Lung (tissue), 12 donors: ENCODE results near the gene DYNC1I2. TPM values are rescaled to one million over a fixed set of nuclear protein-coding genes. Genes with fewer than 3 reads are reported as not detected.

Source experiments
- ATAC-seq: fragments of 200-7000 bp; cut with Tn5 transposase; one replicate; pipeline ENCODE4 v1.9.1; 2020; ENCODE audit warnings: moderate number of reproducible peaks; ENCODE audit not compliant: insufficient read depth, low FRiP score
- DNase-seq, 3 donors: peaks; one replicate each; pipeline ENCODE4 v3.0.0-alpha.2; 2013 to 2017
- H3K27ac ChIP-seq, 2 donors: one replicate each; pipeline ENCODE4 v1.5.1; 2013; ENCODE audit warnings: mild to moderate bottlenecking in 2 of 2, moderate library complexity in 2 of 2, control low read depth in 1 of 2, inconsistent platforms in 1 of 2, low read depth in 1 of 2, low read length in 1 of 2
- H3K27me3 ChIP-seq, 3 donors: one replicate each; pipeline ENCODE4 v1.5.1; 2013; ENCODE audit warnings: low read length in 2 of 3; ENCODE audit not compliant: control insufficient read depth in 3 of 3, insufficient read depth in 3 of 3
- H3K36me3 ChIP-seq, 4 donors: one replicate each; pipeline ENCODE4 v1.5.1; 2013; ENCODE audit warnings: low read length in 4 of 4, mild to moderate bottlenecking in 1 of 4, moderate library complexity in 1 of 4; ENCODE audit not compliant: control insufficient read depth in 4 of 4, insufficient read depth in 4 of 4
- H3K4me1 ChIP-seq, 5 donors: one replicate each; pipeline ENCODE4 v1.5.1; 2013; ENCODE audit warnings: low read length in 5 of 5, mild to moderate bottlenecking in 2 of 5, moderate library complexity in 1 of 5; ENCODE audit not compliant: control insufficient read depth in 5 of 5, insufficient read depth in 5 of 5
- H3K4me3 ChIP-seq: one replicate; pipeline ENCODE4 v1.5.1; 2013; ENCODE audit warnings: mild to moderate bottlenecking, control low read depth, moderate library complexity
- H3K9ac ChIP-seq, 2 donors: one replicate each; pipeline ENCODE4 v1.5.1; 2013; ENCODE audit warnings: low read length in 2 of 2, control low read depth in 1 of 2; ENCODE audit not compliant: insufficient read depth in 1 of 2
- H3K9me3 ChIP-seq, 4 donors: one replicate each; pipeline ENCODE4 v1.5.1; 2013; ENCODE audit warnings: low read length in 3 of 4, mild to moderate bottlenecking in 1 of 4, moderate library complexity in 1 of 4; ENCODE audit not compliant: control insufficient read depth in 4 of 4, insufficient read depth in 3 of 4
- WGBS, 2 donors: extraction: QIAGEN DNeasy Blood & Tissue Kit; methylation state at CpG; one replicate each; pipeline ENCODE4 v1.1.7; 2013; 5-methylcytosine and 5-hydroxymethylcytosine counted together
- polyA plus RNA-seq, 2 donors: library from polyadenylated mRNA; stranded (reverse); fragments of 200-250 nt; gene quantifications; one replicate each; pipeline ENCODE4 v1.2.1, GENCODE V29; 2013
- total RNA-seq, 2 donors: library from RNA; depleted of rRNA in 1 of 2; stranded (reverse); fragments of >200 nt in 1 of 2; gene quantifications; one replicate each; pipeline ENCODE4 v1.2.1, GENCODE V29; 2014 to 2021
- TF ChIP-seq, protein P1 (sequence below): IDR thresholded peaks from 2 replicates; pipeline ENCODE4 v1.5.1; 2012; ENCODE audit warnings: mild to moderate bottlenecking; ENCODE audit errors: control extremely low read depth, extremely low read depth
- donor health status: control.
- donor health status: control.
- donor health status: Bipolar disorder and iron deficiency.
- donor health status: healthy.
- donor health status: DM: yes; HTN: yes; CAD: no.

DYNC1I2 gene
- total and polyA plus RNA-seq, 4 donors: 47.1 to 190 (median 72.2) TPM

GRCh38 chr2:171707752-171708151 lies 20.5 kb downstream of the DYNC1I2 start:
- WGBS, 2 donors: 80 to 94% methylated on average over 1 of the region's 1 CpG
- TF ChIP-seq, protein P1, sequence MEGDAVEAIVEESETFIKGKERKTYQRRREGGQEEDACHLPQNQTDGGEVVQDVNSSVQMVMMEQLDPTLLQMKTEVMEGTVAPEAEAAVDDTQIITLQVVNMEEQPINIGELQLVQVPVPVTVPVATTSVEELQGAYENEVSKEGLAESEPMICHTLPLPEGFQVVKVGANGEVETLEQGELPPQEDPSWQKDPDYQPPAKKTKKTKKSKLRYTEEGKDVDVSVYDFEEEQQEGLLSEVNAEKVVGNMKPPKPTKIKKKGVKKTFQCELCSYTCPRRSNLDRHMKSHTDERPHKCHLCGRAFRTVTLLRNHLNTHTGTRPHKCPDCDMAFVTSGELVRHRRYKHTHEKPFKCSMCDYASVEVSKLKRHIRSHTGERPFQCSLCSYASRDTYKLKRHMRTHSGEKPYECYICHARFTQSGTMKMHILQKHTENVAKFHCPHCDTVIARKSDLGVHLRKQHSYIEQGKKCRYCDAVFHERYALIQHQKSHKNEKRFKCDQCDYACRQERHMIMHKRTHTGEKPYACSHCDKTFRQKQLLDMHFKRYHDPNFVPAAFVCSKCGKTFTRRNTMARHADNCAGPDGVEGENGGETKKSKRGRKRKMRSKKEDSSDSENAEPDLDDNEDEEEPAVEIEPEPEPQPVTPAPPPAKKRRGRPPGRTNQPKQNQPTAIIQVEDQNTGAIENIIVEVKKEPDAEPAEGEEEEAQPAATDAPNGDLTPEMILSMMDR: no peak
- no peak for DNase-seq
- Histone ChIP-seq H3K9me3 (no peaks in the 10 kb centered on the region), H3K27ac (no peak overlapping the region), H3K36me3 (peaks cover 3 to 15% (median 4%) of the 10 kb centered on the region in 4 donors), H3K9ac (no peak overlapping the region), H3K4me3 (no peak overlapping the region), H3K4me1 (peaks cover 0 to 5% (median 2%) of the 10 kb centered on the region in 5 donors), H3K27me3 (no peaks in the 10 kb centered on the region)
- ATAC-seq: no peak

GRCh38 chr2:171709011-171709685 lies 21.9 kb downstream of the DYNC1I2 start:
- TF ChIP-seq, protein P1: no peak
- H3K4me3 ChIP-seq: no peak overlapping the region
- no peaks in the 10 kb centered on the region for H3K27me3 ChIP-seq
- DNase-seq: no peak
- no peaks in the 10 kb centered on the region for H3K9me3 ChIP-seq
- H3K27ac ChIP-seq: no peak overlapping the region
- no peak for ATAC-seq
- H3K36me3 ChIP-seq: peaks cover 3 to 6% (median 3%) of the 10 kb centered on the region in 4 donors
- WGBS, 2 donors: 89 to 96% methylated on average over 3 of the region's 3 CpGs
- H3K9ac ChIP-seq: no peak overlapping the region
- H3K4me1 ChIP-seq: peaks cover 0 to 5% (median 0%) of the 10 kb centered on the region in 5 donors

- Histone ChIP-seq H3K9ac (no peak overlapping the region), H3K4me1 (peaks cover 0 to 3% (median 0%) of the 10 kb centered on the region in 5 donors), H3K27ac (no peak overlapping the region), H3K9me3 (no peaks in the 10 kb centered on the region), H3K4me3 (no peak overlapping the region), H3K36me3 (peaks cover 3 to 4% (median 3%) of the 10 kb centered on the region in 4 donors), H3K27me3 (no peaks in the 10 kb centered on the region)
- no peak for ATAC-seq
- no peak for DNase-seq
- TF ChIP-seq, protein P1: no peak
These were observed 24.1 kb downstream of the DYNC1I2 start for GRCh38 chr2:171711351-171711750.
